SK-N-SH treated with all-trans-retinoic acid at 6 μM for 48 hours (cell line): ENCODE results near the gene ZNF189.

Experiments used
- ATAC-seq: fragments of 200-7000 bp; cut with Tn5 transposase; 3 replicates; pipeline ENCODE4 v1.9.1; 2020; ENCODE audit warnings: mild to moderate bottlenecking, moderate library complexity
- ARNTL ChIP-seq: fragments of 450-650 bp; formaldehyde crosslinking; IDR thresholded peaks from 2 replicates; pipeline ENCODE4 v1.5.0; 2020; ENCODE audit warnings: low read depth, mild to moderate bottlenecking, moderate library complexity, borderline replicate concordance
- BACH2 ChIP-seq: fragments of 250-450 bp; sonication (Bioruptor Pico); IDR thresholded peaks from 2 replicates; pipeline ENCODE4 v1.9.0; 2021; ENCODE audit warnings: mild to moderate bottlenecking, borderline replicate concordance
- CSDC2 ChIP-seq: fragments of 250-450 bp; sonication (Bioruptor Pico); IDR thresholded peaks from 2 replicates; pipeline ENCODE4 v1.5.0; 2020; ENCODE audit warnings: mild to moderate bottlenecking, moderate library complexity
- CSRNP3 ChIP-seq: fragments of 250-450 bp; sonication (Bioruptor Pico); IDR thresholded peaks from 2 replicates; pipeline ENCODE4 v1.5.1; 2021; ENCODE audit warnings: mild to moderate bottlenecking, moderate library complexity
- ESRRG ChIP-seq: fragments of 250-450 bp; sonication (Bioruptor Pico); IDR thresholded peaks from 2 replicates; pipeline ENCODE4 v1.6.1; 2021; ENCODE audit warnings: mild to moderate bottlenecking
- GLIS3 ChIP-seq: fragments of 250-450 bp; sonication (Bioruptor Pico); IDR thresholded peaks from 2 replicates; pipeline ENCODE4 v1.5.0; 2020; ENCODE audit warnings: mild to moderate bottlenecking, moderate library complexity
- ISL1 ChIP-seq: fragments of 250-450 bp; sonication (Bioruptor Pico); IDR thresholded peaks from 2 replicates; pipeline ENCODE4 v2.1.2; 2022; ENCODE audit warnings: mild to moderate bottlenecking, moderate library complexity
- OSR1 ChIP-seq: fragments of 250-450 bp; sonication (Bioruptor Pico); IDR thresholded peaks from 2 replicates; pipeline ENCODE4 v1.8.0; 2022; ENCODE audit warnings: moderate library complexity, mild to moderate bottlenecking, inconsistent platforms
- PATZ1 ChIP-seq: fragments of 250-450 bp; sonication (Bioruptor Pico); IDR thresholded peaks from 2 replicates; pipeline ENCODE4 v1.8.0; 2020; ENCODE audit warnings: mild to moderate bottlenecking, moderate library complexity, borderline replicate concordance
- POU6F1 ChIP-seq: fragments of 250-450 bp; sonication (Bioruptor Pico); IDR thresholded peaks from 2 replicates; pipeline ENCODE4 v1.8.0; 2021; ENCODE audit warnings: low read depth, mild to moderate bottlenecking, moderate library complexity, borderline replicate concordance
- PPARA ChIP-seq: fragments of 250-450 bp; sonication (Bioruptor Pico); IDR thresholded peaks from 2 replicates; pipeline ENCODE4 v1.5.0; 2020; ENCODE audit warnings: mild to moderate bottlenecking, borderline replicate concordance
- RARB ChIP-seq: fragments of 250-450 bp; sonication (Bioruptor Pico); IDR thresholded peaks from 2 replicates; pipeline ENCODE4 v1.8.0; 2021; ENCODE audit warnings: mild to moderate bottlenecking, moderate library complexity
- SNAI2 ChIP-seq: fragments of 250-450 bp; sonication (Bioruptor Pico); IDR thresholded peaks from 2 replicates; pipeline ENCODE4 v1.5.0; 2020; ENCODE audit warnings: mild to moderate bottlenecking, moderate library complexity
- TCF4 ChIP-seq: fragments of 250-450 bp; sonication (Bioruptor Pico); IDR thresholded peaks from 2 replicates; pipeline ENCODE4 v1.8.0; 2021; ENCODE audit warnings: mild to moderate bottlenecking, moderate library complexity, borderline replicate concordance
- TOX ChIP-seq: fragments of 250-450 bp; sonication (Bioruptor Pico); IDR thresholded peaks from 2 replicates; pipeline ENCODE4 v1.8.0; 2021; ENCODE audit warnings: mild to moderate bottlenecking, moderate library complexity, borderline replicate concordance
- TSHZ2 ChIP-seq: fragments of 250-450 bp; sonication (Bioruptor Pico); IDR thresholded peaks from 2 replicates; pipeline ENCODE4 v1.5.0; 2020; ENCODE audit warnings: mild to moderate bottlenecking, moderate library complexity
- ZC3H10 ChIP-seq: fragments of 250-450 bp; sonication (Bioruptor Pico); IDR thresholded peaks from 2 replicates; pipeline ENCODE4 v1.5.1; 2021; ENCODE audit warnings: mild to moderate bottlenecking, moderate library complexity
- ZFP3 ChIP-seq: fragments of 250-450 bp; sonication (Bioruptor Pico); IDR thresholded peaks from 2 replicates; pipeline ENCODE4 v1.5.0; 2020; ENCODE audit warnings: mild to moderate bottlenecking, moderate library complexity
- ZFP30 ChIP-seq: fragments of 450-650 bp; formaldehyde crosslinking; IDR thresholded peaks from 2 replicates; pipeline ENCODE4 v1.5.0; 2022; ENCODE audit warnings: mild to moderate bottlenecking, moderate library complexity
- ZNF565 ChIP-seq: fragments of 450-650 bp; formaldehyde crosslinking; conservative IDR thresholded peaks from 2 replicates; pipeline ENCODE4 v1.5.0; 2020; ENCODE audit warnings: low read depth, mild to moderate bottlenecking, moderate library complexity
- ZNF70 ChIP-seq: fragments of 450-650 bp; formaldehyde crosslinking; IDR thresholded peaks from 2 replicates; pipeline ENCODE4 v1.5.0; 2020; ENCODE audit warnings: mild to moderate bottlenecking, moderate library complexity
- ZNF8 ChIP-seq: fragments of 450-650 bp; formaldehyde crosslinking; IDR thresholded peaks from 2 replicates; pipeline ENCODE4 v1.5.0; 2020; ENCODE audit warnings: mild to moderate bottlenecking, moderate library complexity

Gene ZNF189

DNA sequence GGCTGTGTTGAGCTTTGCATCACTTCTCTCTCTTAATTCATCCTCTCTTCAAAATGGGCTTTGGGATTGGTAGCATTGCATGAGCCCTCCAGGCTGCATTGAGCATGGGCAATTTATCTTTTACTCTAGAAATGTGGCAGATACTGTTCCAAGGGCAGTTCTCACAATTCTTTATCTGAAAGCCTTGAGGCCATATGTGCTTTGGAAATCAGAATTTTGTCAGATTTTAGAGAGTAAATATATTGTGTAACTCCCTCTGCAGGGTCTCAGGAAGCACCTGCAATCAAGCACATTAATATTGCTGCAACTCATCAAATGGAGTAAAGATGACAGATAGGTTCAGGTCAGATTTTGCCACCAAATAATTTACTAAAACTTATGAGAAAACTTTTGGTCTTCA lies 19.3 kb downstream of the ZNF189 start:
- no peak for TF ChIP-seq ESRRG (CRISPR knock-in tag)
- no peak for TF ChIP-seq ZNF8 (CRISPR knock-in tag)
- no peak for ATAC-seq

GRCh38 chr9:101418518-101419430 lies 20.1 kb downstream of the ZNF189 start:
- TF ChIP-seq ARNTL (CRISPR knock-in tag) = no peak
- no peak for TF ChIP-seq ZNF8 (CRISPR knock-in tag)
- TF ChIP-seq ZFP30 (CRISPR knock-in tag) = no peak
- no peak for TF ChIP-seq ZNF70 (CRISPR knock-in tag)
- no peak for TF ChIP-seq TOX
- TF ChIP-seq ZC3H10 = no peak
- TF ChIP-seq PATZ1 (CRISPR knock-in tag) = no peak
- no peak for TF ChIP-seq TCF4 (CRISPR knock-in tag)
- no peak for TF ChIP-seq GLIS3 (CRISPR knock-in tag)
- no peak for TF ChIP-seq OSR1 (CRISPR knock-in tag)
- TF ChIP-seq CSRNP3 (CRISPR knock-in tag) = no peak
- no peak for TF ChIP-seq RARB (CRISPR knock-in tag)
- no peak for TF ChIP-seq POU6F1 (CRISPR knock-in tag)
- TF ChIP-seq BACH2 (CRISPR knock-in tag) = no peak
- no peak for TF ChIP-seq SNAI2 (CRISPR knock-in tag)
- no peak for TF ChIP-seq ESRRG (CRISPR knock-in tag)
- no peak for TF ChIP-seq ZFP3
- no peak for TF ChIP-seq PPARA (CRISPR knock-in tag)
- ATAC-seq = no peak

GRCh38 chr9:101419863-101420262 lies 21.2 kb downstream of the ZNF189 start:
- TF ChIP-seq CSRNP3 (CRISPR knock-in tag) (no peak), PPARA (CRISPR knock-in tag) (no peak), ISL1 (no peak), SNAI2 (CRISPR knock-in tag) (no peak), ZFP30 (CRISPR knock-in tag) (no peak), ZFP3 (no peak), OSR1 (CRISPR knock-in tag) (no peak), RARB (CRISPR knock-in tag) (no peak), PATZ1 (CRISPR knock-in tag) (no peak), TSHZ2 (CRISPR knock-in tag) (no peak), ZNF8 (CRISPR knock-in tag) (no peak), ZNF565 (CRISPR knock-in tag) (no peak), GLIS3 (CRISPR knock-in tag) (no peak), TOX (no peak), TCF4 (CRISPR knock-in tag) (no peak), ARNTL (CRISPR knock-in tag) (no peak), BACH2 (CRISPR knock-in tag) (no peak), ZNF70 (CRISPR knock-in tag) (no peak), CSDC2 (CRISPR knock-in tag) (no peak), ESRRG (CRISPR knock-in tag) (no peak)
- TF ChIP-seq, all 23 proteins: peak for 0
- ATAC-seq = no peak
